Panc1 (cell line): Measurements from ENCODE around the gene FAM72D.
"Not testable (repeated sequence)": the region's sequence is repeated elsewhere in the genome, so short reads cannot be mapped to it uniquely, and the experiment has no call there.

Experiments
- CTCF ChIP-seq: fragments of 450-650 bp; IDR thresholded peaks from 2 replicates; pipeline ENCODE4 v1.5.1; 2017; ENCODE audit warnings: mild to moderate bottlenecking
- POLR2AphosphoS5 ChIP-seq: IDR thresholded peaks from 2 replicates; pipeline ENCODE4 v1.6.1; 2012; ENCODE audit warnings: mild to moderate bottlenecking, low read depth, low read length, moderate library complexity
- REST ChIP-seq, 2 experiments: IDR thresholded peaks; 2 replicates each; pipeline ENCODE4 v1.6.1; 2011 to 2012; ENCODE audit warnings: low read depth in 2 of 2, control low read depth in 1 of 2, low read length in 1 of 2, mild to moderate bottlenecking in 1 of 2, moderate library complexity in 1 of 2; ENCODE audit not compliant: insufficient read depth in 1 of 2
- SIN3A ChIP-seq: IDR thresholded peaks from 2 replicates; pipeline ENCODE4 v1.6.1; 2012; ENCODE audit warnings: low read depth, mild to moderate bottlenecking, low read length, moderate library complexity, borderline replicate concordance; ENCODE audit not compliant: insufficient read depth

- not testable (repeated sequence) for TF ChIP-seq CTCF; REST (IDR thresholded peaks at IDR 0.05; ENCODE audit: insufficient read depth in 1 of 2, low read depth in 2 of 2, low read length in 1 of 2); POLR2AphosphoS5; SIN3A
Observed at GRCh38 chr1:145076877-145077276, 18.9 kb upstream of the FAM72D start.
